HG02763 (cell line): ENCODE results near the gene PAH.

Source experiments
- ATAC-seq: cut with Tn5 transposase; IDR thresholded peaks from one replicate; pipeline ENCODE4 v1.9.1; 2021; ENCODE audit warnings: mild to moderate bottlenecking, moderate library complexity; ENCODE audit not compliant: unreplicated experiment

The PAH gene

GRCh38 chr12:102917026-102917787 lies at the start of gene PAH:
PAH (minus strand) TSS chr12:102917244; CDS start chr12:102917130, 114 bp downstream.
- no peak for ATAC-seq

- ATAC-seq, result no peak
Observed at GRCh38 chr12:102966200-102966863, 49.3 kb upstream of the PAH start.

GRCh38 chr12:102965281-102966155 lies 48.5 kb upstream of the PAH start:
- ATAC-seq, result no peak

DNA sequence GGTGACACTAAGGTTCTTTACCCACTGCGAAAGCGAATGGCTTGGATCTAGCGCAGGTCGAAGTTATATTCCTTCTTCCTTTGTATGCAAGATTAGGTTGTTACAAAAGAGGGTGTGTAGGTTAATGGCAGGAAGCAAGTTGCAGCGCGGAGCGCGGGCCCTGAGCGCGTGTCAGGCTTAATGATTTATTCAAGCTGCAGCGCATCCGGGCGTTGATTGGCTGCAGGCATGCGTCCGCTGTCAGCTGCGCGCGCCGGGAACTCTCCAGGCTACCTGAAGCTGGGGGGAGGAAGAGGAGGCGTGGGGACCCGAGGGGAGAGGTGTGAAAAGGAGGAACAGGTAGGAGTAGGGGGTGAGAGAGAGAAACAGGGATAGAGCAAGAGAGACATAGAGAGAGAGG lies 47.8 kb upstream of the PAH start:
- ATAC-seq, result no peak

- ATAC-seq, result no peak
Observed at GRCh38 chr12:102963796-102964195, 46.8 kb upstream of the PAH start.

- ATAC-seq, result no peak
Observed at GRCh38 chr12:102962986-102963385, 45.9 kb upstream of the PAH start.

DNA sequence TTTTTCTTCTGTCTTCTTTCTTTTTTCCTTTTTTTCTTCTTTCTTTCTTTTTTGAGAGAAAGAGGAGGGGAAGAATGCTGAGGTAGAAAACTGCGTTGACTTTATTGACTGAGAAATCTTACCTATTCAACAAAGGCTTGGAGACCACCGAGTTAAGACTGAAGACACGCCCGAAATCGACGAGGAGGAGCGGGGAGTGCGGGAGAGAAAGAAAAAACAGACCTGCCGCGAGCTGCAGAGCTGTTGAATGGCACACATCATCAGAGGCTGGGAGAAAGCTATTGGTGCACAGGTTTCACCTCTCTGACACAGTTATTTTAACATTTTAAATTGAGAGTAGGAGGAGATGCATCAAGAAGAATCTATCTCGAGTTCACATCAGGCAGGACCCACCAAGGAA lies 45.5 kb upstream of the PAH start:
- no peak for ATAC-seq

- no peak for ATAC-seq
Observed at GRCh38 chr12:102961466-102961855, 44.4 kb upstream of the PAH start.

- no peak for ATAC-seq
Observed at GRCh38 chr12:102960766-102961465, 43.9 kb upstream of the PAH start.

DNA sequence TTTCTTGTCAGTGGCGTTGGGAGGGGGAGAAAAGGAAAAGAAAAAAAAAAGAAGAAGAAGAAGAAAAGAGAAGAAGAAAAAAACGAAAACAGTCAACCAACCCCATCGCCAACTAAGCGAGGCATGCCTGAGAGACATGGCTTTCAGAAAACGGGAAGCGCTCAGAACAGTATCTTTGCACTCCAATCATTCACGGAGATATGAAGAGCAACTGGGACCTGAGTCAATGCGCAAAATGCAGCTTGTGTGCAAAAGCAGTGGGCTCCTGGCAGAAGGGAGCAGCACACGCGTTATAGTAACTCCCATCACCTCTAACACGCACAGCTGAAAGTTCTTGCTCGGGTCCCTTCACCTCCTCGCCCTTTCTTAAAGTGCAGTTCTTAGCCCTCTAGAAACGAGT lies 42.3 kb upstream of the PAH start:
- no peak for ATAC-seq

DNA sequence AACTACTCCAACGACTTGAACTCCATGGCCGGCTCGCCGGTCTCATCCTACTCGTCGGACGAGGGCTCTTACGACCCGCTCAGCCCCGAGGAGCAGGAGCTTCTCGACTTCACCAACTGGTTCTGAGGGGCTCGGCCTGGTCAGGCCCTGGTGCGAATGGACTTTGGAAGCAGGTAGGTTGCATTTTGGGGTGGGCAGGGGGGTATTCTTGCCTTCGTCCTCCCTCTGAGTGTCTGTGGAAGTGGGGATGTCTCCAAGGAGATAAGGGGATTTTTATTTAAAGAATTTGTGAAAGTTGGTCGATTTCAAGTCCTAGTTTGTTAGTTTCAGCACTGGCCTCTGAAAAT lies 41.8 kb upstream of the PAH start:
- ATAC-seq, result no peak

DNA sequence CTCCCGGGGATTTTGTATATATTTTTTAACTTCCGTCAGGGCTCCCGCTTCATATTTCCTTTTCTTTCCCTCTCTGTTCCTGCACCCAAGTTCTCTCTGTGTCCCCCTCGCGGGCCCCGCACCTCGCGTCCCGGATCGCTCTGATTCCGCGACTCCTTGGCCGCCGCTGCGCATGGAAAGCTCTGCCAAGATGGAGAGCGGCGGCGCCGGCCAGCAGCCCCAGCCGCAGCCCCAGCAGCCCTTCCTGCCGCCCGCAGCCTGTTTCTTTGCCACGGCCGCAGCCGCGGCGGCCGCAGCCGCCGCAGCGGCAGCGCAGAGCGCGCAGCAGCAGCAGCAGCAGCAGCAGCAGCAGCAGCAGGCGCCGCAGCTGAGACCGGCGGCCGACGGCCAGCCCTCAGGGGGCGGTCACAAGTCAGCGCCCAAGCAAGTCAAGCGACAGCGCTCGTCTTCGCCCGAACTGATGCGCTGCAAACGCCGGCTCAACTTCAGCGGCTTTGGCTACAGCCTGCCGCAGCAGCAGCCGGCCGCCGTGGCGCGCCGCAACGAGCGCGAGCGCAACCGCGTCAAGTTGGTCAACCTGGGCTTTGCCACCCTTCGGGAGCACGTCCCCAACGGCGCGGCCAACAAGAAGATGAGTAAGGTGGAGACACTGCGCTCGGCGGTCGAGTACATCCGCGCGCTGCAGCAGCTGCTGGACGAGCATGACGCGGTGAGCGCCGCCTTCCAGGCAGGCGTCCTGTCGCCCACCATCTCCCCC lies 41.2 kb upstream of the PAH start:
- ATAC-seq, result peak; percentile 38

- peak; percentile 35 for ATAC-seq
Observed at GRCh38 chr12:102957339-102958050, 40.5 kb upstream of the PAH start, which contains the start of gene ASCL1. ASCL1 (plus strand) TSS chr12:102957674; CDS start chr12:102958245, 571 bp downstream.

GRCh38 chr12:102956738-102957327 lies 39.8 kb upstream of the PAH start:
- ATAC-seq, result no peak

- no peak for ATAC-seq
Observed at GRCh38 chr12:102955926-102956737, 39.1 kb upstream of the PAH start.

DNA sequence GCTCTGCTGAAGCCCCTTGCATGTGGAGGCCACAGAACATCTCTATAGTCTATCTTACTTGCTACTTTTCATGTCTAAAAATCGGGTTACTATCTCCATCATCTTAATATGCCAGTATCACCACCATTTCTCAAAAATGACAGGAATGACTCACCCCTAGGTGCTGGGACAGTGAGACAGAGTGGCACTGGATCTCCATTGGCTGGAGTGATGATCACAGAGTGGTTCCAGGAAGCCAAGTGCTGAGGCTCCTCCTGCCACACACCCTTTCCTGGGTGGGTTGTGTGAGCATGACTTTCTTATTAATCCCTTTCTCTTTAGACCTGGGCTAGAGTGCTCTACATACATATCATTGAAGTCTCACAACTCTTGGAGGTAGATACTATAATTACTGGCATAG lies 37.1 kb upstream of the PAH start:
- ATAC-seq, result no peak

- no peak for ATAC-seq
Observed at GRCh38 chr12:102953221-102953620, 36.2 kb upstream of the PAH start.

GRCh38 chr12:102951841-102952240 lies 34.8 kb upstream of the PAH start:
- no peak for ATAC-seq
